BJ (cell line): ENCODE data around the gene PLCXD3. TPM values are rescaled to one million over a fixed set of nuclear protein-coding genes. Genes with fewer than 3 reads are reported as not detected.
A peak's percentile ranks its signal among the peaks of the same experiment; 100 is the strongest.

Experiments
- CTCF ChIA-PET: fragments of 350-600 bp; formaldehyde crosslinking; extraction: SDS; loops from one replicate; lab custom pipeline; 2021; ENCODE audit warnings: antibody characterized with exemption, inconsistent platforms; lab: Yijun Ruan, JAX
- POLR2A ChIA-PET: fragments of 300-600 bp; sonication (Branson Sonifier 250); formaldehyde crosslinking; extraction: SDS; loops from one replicate; lab custom pipeline; 2021; ENCODE audit warnings: antibody characterized with exemption; lab: Charles Lee
- DNase-seq: peaks from one replicate; pipeline ENCODE4 v3.0.0-alpha.2; 2011; ENCODE audit warnings: low read depth
- H3K27me3 ChIP-seq: 2 replicates; pipeline ENCODE4 v1.6.0; 2011; ENCODE audit warnings: low read length; ENCODE audit not compliant: control insufficient read depth, insufficient read depth
- H3K36me3 ChIP-seq: 2 replicates; pipeline ENCODE4 v1.5.1; 2011; ENCODE audit warnings: low read length; ENCODE audit not compliant: control insufficient read depth, insufficient read depth
- H3K4me3 ChIP-seq: 2 replicates; pipeline ENCODE4 v1.5.1; 2011; ENCODE audit warnings: low read depth, mild to moderate bottlenecking, control low read depth, low read length
- CTCF ChIP-seq: IDR thresholded peaks from 2 replicates; pipeline ENCODE4 v1.5.1; 2011; ENCODE audit warnings: low read depth, mild to moderate bottlenecking, control low read depth, inconsistent platforms, low read length, moderate library complexity; ENCODE audit not compliant: insufficient read depth
- polyA plus RNA-seq: library from polyadenylated mRNA; depleted of rRNA; stranded (reverse); fragments of >200 nt; gene quantifications from 2 replicates; pipeline ENCODE4 v1.2.3, GENCODE V29; 2011

PLCXD3 gene
- polyA plus RNA-seq, 1 experiment = 0.05 TPM

GRCh38 chr5:41432481-41433253 lies 77.7 kb downstream of the PLCXD3 start:
- no peaks in the 10 kb centered on the region; the same call in 1 of the 2 replicates for H3K27me3 ChIP-seq
- no peak for TF ChIP-seq CTCF
- no peak for DNase-seq
- ChIA-PET POLR2A (no interaction called here), CTCF (no interaction called here)
- no peak overlapping the region for H3K4me3 ChIP-seq
- H3K36me3 ChIP-seq = no peaks in the 10 kb centered on the region

- no peak for DNase-seq
- no peaks in the 10 kb centered on the region for H3K27me3 ChIP-seq
- H3K36me3 ChIP-seq = no peaks in the 10 kb centered on the region
- POLR2A ChIA-PET = no interaction called here
- no peak for TF ChIP-seq CTCF
- no peak overlapping the region for H3K4me3 ChIP-seq
- CTCF ChIA-PET = no interaction called here
Measured at GRCh38 chr5:41427505-41427904, 82.9 kb downstream of the PLCXD3 start.

GRCh38 chr5:41425736-41426135 lies 84.7 kb downstream of the PLCXD3 start:
- TF ChIP-seq CTCF = no peak
- Histone ChIP-seq H3K4me3 (no peak overlapping the region), H3K27me3 (no peaks in the 10 kb centered on the region), H3K36me3 (no peaks in the 10 kb centered on the region)
- ChIA-PET POLR2A (no interaction called here), CTCF (interaction anchor here (1.4 kb wide), 1 partner anchor 9 kb away, joined by 3 read pairs; no protein-coding TSS in a partner anchor)
- no peak for DNase-seq

- Histone ChIP-seq H3K4me3 (no peak overlapping the region), H3K36me3 (no peaks in the 10 kb centered on the region), H3K27me3 (no peaks in the 10 kb centered on the region)
- no peak for DNase-seq
- no peak for TF ChIP-seq CTCF
- CTCF ChIA-PET = no interaction called here
- POLR2A ChIA-PET = no interaction called here
Measured at GRCh38 chr5:41420492-41421067, 89.8 kb downstream of the PLCXD3 start.

GRCh38 chr5:41418220-41419031 lies 92.0 kb downstream of the PLCXD3 start:
- CTCF ChIA-PET = no interaction called here
- no peaks in the 10 kb centered on the region for H3K36me3 ChIP-seq
- peak; percentile 24 for DNase-seq
- POLR2A ChIA-PET = no interaction called here
- no peaks in the 10 kb centered on the region for H3K27me3 ChIP-seq
- TF ChIP-seq CTCF = no peak
- no peak overlapping the region for H3K4me3 ChIP-seq
